Activated CD4-positive, alpha-beta memory T cell treated with anti-CD3 and anti-CD28 coated beads, Interleukin-2, amount 10 ng/mL, durations not matched to agents 7 days and 5 days (primary cell): ENCODE measurements around the gene GALNTL6. TPM values are rescaled to one million over a fixed set of nuclear protein-coding genes. Genes with fewer than 3 reads are reported as not detected.

Source experiments
- CTCF ChIA-PET: fragments of 350-600 bp; sonication (Branson Sonifier 250); formaldehyde crosslinking; loops from one replicate; lab custom pipeline; 2021; ENCODE audit warnings: antibody characterized with exemption, inconsistent platforms; lab: Charles Lee
- POLR2A ChIA-PET: fragments of 350-600 bp; sonication (Branson Sonifier 250); formaldehyde crosslinking; loops from one replicate; lab custom pipeline; 2021; ENCODE audit warnings: antibody characterized with exemption; lab: Charles Lee
- DNase-seq: peaks from one replicate; pipeline ENCODE4 v3.0.0-alpha.2; 2020
- H3K27ac Mint-ChIP-seq: one replicate; pipeline ENCODE4 v1.8.0; 2021; ENCODE audit warnings: mild to moderate bottlenecking, mixed read lengths
- H3K27me3 Mint-ChIP-seq: one replicate; pipeline ENCODE4 v1.8.0; 2021; ENCODE audit warnings: mixed read lengths
- H3K36me3 Mint-ChIP-seq: one replicate; pipeline ENCODE4 v1.8.0; 2021; ENCODE audit warnings: low read depth, mixed read lengths
- H3K4me1 Mint-ChIP-seq: one replicate; pipeline ENCODE4 v1.8.0; 2021; ENCODE audit warnings: mixed read lengths
- H3K4me3 Mint-ChIP-seq: one replicate; pipeline ENCODE4 v1.8.0; 2021; ENCODE audit warnings: mild to moderate bottlenecking, mixed read lengths
- H3K9me3 Mint-ChIP-seq: one replicate; pipeline ENCODE4 v1.8.0; 2021; ENCODE audit warnings: mixed read lengths
- total RNA-seq, 2 experiments: library from RNA; stranded (reverse); gene quantifications; one replicate each; pipeline ENCODE4 v1.2.3, GENCODE V29; 2021

Gene GALNTL6
- total RNA-seq, 2 experiments from 2014 or later, result not detected

DNA sequence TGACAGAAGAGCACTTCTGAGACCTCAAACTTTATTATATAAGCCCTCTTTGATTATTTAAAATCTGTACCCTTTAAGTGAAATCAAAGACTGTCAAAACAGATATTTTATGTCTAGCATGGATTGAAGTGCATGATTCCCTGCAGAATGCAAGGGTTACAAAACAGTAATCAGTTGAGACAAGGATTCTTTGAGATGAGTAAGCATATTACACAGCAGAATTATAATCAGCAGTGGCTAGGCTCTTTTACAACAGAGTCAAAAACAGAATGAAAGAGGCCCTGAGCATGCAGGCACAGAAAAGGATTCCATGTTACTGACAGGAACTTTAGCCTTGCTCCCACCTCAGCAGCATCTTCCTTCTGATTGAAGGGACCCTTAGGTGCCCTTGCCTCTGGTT lies 867.5 kb downstream of the GALNTL6 start:
- CTCF ChIA-PET, result no interaction called here

DNA sequence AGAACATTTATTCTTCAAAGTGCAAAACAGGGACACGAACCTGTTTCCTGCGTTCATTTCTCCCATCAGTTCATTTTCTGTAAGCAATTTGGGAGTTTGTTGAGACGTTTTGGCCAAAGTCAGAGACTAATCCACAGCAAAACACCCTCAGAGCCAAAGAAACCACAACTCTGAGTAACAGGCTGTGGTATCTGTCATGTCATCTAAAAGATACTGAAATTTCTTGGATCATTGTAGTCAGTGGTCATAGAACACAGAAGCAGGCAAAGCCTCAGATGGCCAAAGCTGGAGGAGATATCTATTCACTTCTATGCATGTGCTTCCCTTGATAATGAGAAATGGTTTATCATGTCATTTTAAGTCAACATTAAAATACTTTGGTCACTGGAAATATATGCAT lies 869.8 kb downstream of the GALNTL6 start:
- no peak overlapping the region for H3K4me3 Mint-ChIP-seq
- POLR2A ChIA-PET, result no interaction called here
- H3K27me3 Mint-ChIP-seq, result no peaks in the 10 kb centered on the region
- H3K27ac Mint-ChIP-seq, result no peak overlapping the region
- CTCF ChIA-PET, result no interaction called here
- H3K9me3 Mint-ChIP-seq, result peaks cover 2% of the 10 kb centered on the region
- DNase-seq, result no peak
- no peaks in the 10 kb centered on the region for H3K36me3 Mint-ChIP-seq
- no peaks in the 10 kb centered on the region for H3K4me1 Mint-ChIP-seq

More for the DNA sequence above, 867.5 kb downstream of the GALNTL6 start:
- Mint-ChIP-seq H3K27ac (no peak overlapping the region), H3K4me1 (no peaks in the 10 kb centered on the region), H3K9me3 (peaks cover 2% of the 10 kb centered on the region), H3K4me3 (no peak overlapping the region), H3K36me3 (no peaks in the 10 kb centered on the region), H3K27me3 (no peaks in the 10 kb centered on the region)
- POLR2A ChIA-PET, result no interaction called here
- DNase-seq, result no peak

DNA sequence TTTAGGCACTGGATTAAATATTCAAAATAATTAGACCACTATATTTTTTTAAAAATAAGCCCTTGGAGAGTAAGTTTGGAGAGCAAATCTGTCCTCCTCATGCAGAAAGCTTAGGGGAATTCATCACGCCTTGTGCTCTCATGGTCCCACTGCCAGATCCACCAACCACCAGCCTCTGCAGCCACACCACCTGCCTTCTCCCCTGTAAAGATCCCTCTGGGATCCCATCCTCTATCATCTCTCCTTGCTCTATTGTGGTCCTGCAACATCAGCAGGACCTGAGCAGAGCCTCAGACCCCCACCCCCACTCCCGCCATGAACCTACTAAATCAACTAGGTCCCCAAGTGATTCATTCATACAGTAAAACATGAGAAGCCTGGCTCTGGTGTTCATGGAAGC lies 872.8 kb downstream of the GALNTL6 start:
- no peak overlapping the region for H3K4me3 Mint-ChIP-seq
- H3K27ac Mint-ChIP-seq, result no peak overlapping the region
- DNase-seq, result no peak
- H3K9me3 Mint-ChIP-seq, result no peaks in the 10 kb centered on the region
- no peaks in the 10 kb centered on the region for H3K4me1 Mint-ChIP-seq
- H3K36me3 Mint-ChIP-seq, result no peaks in the 10 kb centered on the region
- ChIA-PET CTCF (no interaction called here), POLR2A (no interaction called here)
- H3K27me3 Mint-ChIP-seq, result no peaks in the 10 kb centered on the region

DNA sequence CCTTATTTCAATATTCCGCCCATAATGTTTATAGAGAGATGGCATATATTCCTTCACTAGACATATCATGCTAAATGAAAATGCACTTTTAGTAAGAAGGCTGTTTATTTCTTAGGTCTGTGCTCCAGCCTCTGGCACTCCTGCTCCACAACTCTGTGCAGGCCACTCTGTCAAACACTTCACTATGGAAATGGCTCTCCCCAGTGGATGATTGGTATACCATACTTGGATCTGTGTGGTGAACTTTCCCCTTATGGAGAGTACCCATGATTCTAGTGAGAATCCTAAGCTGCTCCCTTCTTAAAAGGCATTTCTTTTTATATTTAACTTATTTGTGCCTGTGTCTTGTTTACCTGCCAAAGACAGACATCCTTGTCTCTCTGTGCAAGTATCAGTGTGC lies 875.3 kb downstream of the GALNTL6 start:
- H3K4me1 Mint-ChIP-seq, result no peaks in the 10 kb centered on the region
- POLR2A ChIA-PET, result no interaction called here
- DNase-seq, result no peak
- peaks cover 2% of the 10 kb centered on the region for H3K9me3 Mint-ChIP-seq
- no peak overlapping the region for H3K27ac Mint-ChIP-seq
- CTCF ChIA-PET, result no interaction called here
- no peaks in the 10 kb centered on the region for H3K27me3 Mint-ChIP-seq
- no peaks in the 10 kb centered on the region for H3K36me3 Mint-ChIP-seq
- H3K4me3 Mint-ChIP-seq, result no peak overlapping the region

DNA sequence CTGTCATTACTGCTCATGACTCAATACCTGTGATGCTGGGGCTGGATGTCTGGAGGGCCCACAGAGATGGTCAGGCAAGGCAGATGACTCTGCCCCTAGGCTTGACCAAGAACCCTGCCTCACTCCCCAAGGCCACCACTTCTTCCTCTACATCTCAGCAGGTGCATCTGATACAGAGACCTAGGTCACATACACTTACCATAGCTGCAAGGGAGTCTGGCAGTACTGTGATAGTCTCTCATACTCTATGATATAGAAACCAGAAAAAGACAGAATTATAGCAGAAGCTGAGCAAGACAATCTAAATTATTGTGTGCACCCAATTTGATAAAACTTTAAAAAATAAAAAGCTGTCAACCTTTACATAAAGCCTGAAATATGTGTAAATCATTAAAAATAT lies 878.3 kb downstream of the GALNTL6 start:
- H3K4me1 Mint-ChIP-seq, result no peaks in the 10 kb centered on the region
- no peaks in the 10 kb centered on the region for H3K27me3 Mint-ChIP-seq
- no peak overlapping the region for H3K4me3 Mint-ChIP-seq
- H3K36me3 Mint-ChIP-seq, result no peaks in the 10 kb centered on the region
- peaks cover 5% of the 10 kb centered on the region for H3K9me3 Mint-ChIP-seq
- no peak overlapping the region for H3K27ac Mint-ChIP-seq
- no peak for DNase-seq
- CTCF ChIA-PET, result no interaction called here
- POLR2A ChIA-PET, result no interaction called here

DNA sequence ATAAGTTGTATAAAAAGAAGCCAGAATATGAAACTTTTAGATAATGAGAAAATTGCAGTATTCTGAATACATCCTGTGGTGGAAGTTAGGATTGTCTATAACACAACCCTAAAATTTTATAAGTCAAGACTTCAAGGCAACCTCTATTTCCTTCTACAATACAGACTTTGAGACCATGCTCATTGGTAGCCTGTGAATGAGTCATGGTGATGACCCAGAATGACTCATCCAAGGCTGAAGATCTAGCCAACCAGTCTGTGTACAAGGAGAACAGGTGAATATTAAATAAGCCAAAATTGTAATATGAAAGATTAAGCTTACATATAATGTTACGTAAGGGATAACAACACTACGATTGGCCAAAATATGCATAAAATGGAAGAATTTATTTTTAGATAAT lies 879.5 kb downstream of the GALNTL6 start:
- Mint-ChIP-seq H3K9me3 (peaks cover 5% of the 10 kb centered on the region), H3K4me3 (no peak overlapping the region), H3K27me3 (no peaks in the 10 kb centered on the region), H3K4me1 (no peaks in the 10 kb centered on the region), H3K36me3 (no peaks in the 10 kb centered on the region), H3K27ac (no peak overlapping the region)
- no peak for DNase-seq
- CTCF ChIA-PET, result no interaction called here
- POLR2A ChIA-PET, result no interaction called here

DNA sequence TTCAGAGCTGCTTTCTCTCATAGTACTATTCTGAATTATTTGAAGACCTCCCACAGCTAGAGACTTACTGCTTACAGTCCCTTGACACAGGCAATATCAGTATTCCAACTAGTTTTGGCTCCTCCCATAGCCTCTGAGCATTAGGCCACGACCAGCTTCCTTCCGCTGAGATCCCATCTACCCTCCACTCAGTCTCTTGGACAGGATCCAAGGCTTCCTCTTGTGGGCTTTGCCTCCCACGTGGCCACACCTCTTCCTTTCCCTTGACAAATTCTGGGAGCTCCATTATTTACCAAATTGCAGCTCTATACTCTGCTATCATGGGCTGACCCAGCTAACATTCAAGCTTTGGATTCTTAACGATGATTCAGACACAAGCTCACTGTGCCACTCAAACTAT lies 885.1 kb downstream of the GALNTL6 start:
- POLR2A ChIA-PET, result no interaction called here
- Mint-ChIP-seq H3K36me3 (no peaks in the 10 kb centered on the region), H3K27me3 (no peaks in the 10 kb centered on the region), H3K4me1 (no peaks in the 10 kb centered on the region), H3K4me3 (no peak overlapping the region), H3K9me3 (peaks cover 5% of the 10 kb centered on the region), H3K27ac (no peak overlapping the region)
- DNase-seq, result no peak
- CTCF ChIA-PET, result no interaction called here

DNA sequence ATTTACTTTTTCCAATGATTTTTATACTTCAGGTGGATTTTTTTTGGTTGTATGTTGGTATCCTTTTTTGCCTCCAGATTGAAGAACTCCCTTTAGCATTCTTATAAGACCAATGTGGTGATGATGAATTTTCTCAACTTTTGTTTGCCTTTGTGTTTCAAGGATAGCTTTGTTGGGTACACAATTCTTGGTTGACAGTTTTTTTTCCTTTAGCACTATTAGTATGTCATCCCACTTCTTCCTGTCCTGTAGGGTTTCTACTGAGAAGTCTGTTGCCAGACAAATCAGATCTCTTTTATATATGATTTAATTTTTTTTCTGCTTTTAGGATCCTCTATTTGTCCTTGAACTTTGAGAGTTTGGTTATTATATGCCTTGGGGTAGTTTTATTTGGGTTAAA lies 892.4 kb downstream of the GALNTL6 start:
- no peaks in the 10 kb centered on the region for H3K36me3 Mint-ChIP-seq
- ChIA-PET CTCF (no interaction called here), POLR2A (no interaction called here)
- no peaks in the 10 kb centered on the region for H3K4me1 Mint-ChIP-seq
- no peaks in the 10 kb centered on the region for H3K27me3 Mint-ChIP-seq
- no peak overlapping the region for H3K4me3 Mint-ChIP-seq
- peaks cover 12% of the 10 kb centered on the region for H3K9me3 Mint-ChIP-seq
- H3K27ac Mint-ChIP-seq, result no peak overlapping the region
- no peak for DNase-seq

DNA sequence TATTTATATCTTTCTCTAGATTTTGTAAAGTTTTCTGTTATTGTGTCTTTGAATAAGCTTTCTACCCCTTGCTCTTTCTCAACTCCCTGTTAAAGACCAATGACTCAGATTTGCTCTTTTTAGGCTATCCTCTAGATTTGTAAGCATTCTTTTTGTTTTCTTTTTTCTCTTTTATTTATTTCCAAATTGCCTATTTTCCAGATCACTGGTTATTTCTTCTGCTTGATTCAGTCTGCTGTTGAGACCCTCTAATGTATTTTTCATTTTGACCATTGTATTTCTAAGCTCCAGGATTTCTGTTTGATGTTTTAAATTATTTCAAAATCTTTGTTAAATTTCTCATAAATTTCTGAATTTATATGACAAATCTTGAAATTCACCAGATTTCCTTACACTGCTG lies 892.8 kb downstream of the GALNTL6 start:
- ChIA-PET CTCF (no interaction called here), POLR2A (no interaction called here)
- Mint-ChIP-seq H3K9me3 (peaks cover 12% of the 10 kb centered on the region), H3K27ac (no peak overlapping the region), H3K4me3 (no peak overlapping the region), H3K36me3 (no peaks in the 10 kb centered on the region), H3K27me3 (no peaks in the 10 kb centered on the region), H3K4me1 (no peaks in the 10 kb centered on the region)
- no peak for DNase-seq

DNA sequence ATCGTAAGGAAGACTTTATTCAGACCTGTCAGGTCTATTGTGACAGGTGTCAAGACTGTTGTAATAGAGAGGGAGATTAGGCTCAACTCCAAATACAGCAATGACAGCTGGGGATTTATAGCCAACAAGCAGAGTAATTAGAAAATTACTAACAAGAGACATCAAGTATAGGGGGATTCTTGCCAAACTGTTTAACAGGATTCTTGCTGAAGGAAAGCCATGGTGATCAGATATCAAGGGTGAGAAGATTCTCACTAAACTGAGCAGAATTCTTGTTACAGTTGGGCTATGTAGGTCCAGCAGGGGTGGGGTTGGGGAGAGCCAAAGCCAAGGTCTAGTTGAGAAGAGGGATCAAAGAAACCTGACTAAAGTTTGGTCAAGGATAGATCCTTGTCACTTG lies 894.4 kb downstream of the GALNTL6 start:
- Mint-ChIP-seq H3K27ac (no peak overlapping the region), H3K36me3 (no peaks in the 10 kb centered on the region), H3K4me1 (no peaks in the 10 kb centered on the region), H3K27me3 (no peaks in the 10 kb centered on the region), H3K9me3 (peaks cover 12% of the 10 kb centered on the region), H3K4me3 (no peak overlapping the region)
- ChIA-PET CTCF (no interaction called here), POLR2A (no interaction called here)
- DNase-seq, result no peak

DNA sequence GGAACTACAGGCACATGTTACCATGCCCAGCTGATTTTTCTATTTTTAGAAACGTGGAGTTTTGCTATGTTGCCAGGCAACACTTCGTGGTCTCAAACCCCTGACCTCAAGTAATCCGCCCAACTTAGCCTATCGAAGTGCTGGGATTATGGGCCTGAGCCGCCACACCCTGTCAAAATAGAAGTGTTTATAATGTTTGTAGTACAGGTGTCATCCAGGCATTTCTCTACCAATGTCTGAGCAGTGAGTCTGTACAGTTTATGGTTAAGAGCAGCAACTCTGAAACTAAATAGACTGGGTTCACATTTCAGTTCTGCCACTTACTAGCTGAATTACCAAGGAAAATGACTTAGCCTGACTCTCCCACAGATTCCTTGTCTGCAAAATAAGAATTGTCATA lies 895.0 kb downstream of the GALNTL6 start:
- CTCF ChIA-PET, result no interaction called here
- Mint-ChIP-seq H3K4me1 (no peaks in the 10 kb centered on the region), H3K27ac (no peak overlapping the region), H3K4me3 (no peak overlapping the region), H3K9me3 (peaks cover 12% of the 10 kb centered on the region), H3K36me3 (no peaks in the 10 kb centered on the region), H3K27me3 (no peaks in the 10 kb centered on the region)
- POLR2A ChIA-PET, result no interaction called here
- no peak for DNase-seq

DNA sequence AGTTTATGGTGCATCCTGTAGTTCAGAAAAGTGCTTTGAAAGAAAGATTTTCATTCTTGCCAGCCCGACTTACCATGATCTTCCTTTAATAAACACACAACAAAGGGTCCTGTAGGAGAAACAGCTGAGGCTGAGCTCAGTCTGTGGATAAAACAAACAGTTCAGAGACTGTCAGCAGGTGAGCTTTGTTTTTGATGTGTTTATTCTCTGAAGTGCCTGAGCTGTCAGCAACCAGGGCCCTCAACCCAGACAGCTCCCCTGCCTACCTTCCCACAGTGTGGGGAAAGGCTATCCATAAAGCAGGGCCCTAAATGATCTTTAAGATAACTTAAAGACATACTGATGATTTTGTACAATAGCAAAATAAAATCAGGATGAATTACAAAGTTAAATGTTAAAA lies 896.2 kb downstream of the GALNTL6 start:
- CTCF ChIA-PET, result no interaction called here
- Mint-ChIP-seq H3K4me3 (no peak overlapping the region), H3K9me3 (peaks cover 12% of the 10 kb centered on the region), H3K4me1 (no peaks in the 10 kb centered on the region), H3K27ac (no peak overlapping the region), H3K27me3 (no peaks in the 10 kb centered on the region), H3K36me3 (no peaks in the 10 kb centered on the region)
- no peak for DNase-seq
- POLR2A ChIA-PET, result no interaction called here

DNA sequence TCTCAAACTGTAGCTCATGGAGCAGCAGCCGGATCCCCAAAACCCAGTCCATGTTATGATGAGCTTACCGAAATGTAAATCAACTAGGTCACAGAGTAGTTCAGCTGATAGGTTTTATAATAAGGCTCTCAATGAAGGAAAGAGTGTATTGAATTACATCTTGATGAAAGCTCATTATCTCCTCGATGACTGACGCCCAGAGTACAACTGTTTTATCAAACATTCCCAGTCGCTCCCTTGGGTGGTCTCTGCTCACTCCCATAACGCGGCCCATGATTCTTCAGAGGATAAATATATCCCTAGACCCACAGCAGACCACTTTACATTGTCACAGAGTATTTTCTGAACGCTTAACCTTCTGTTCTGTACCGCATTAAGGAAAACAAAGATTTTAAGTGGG lies 903.1 kb downstream of the GALNTL6 start:
- ChIA-PET CTCF (no interaction called here), POLR2A (no interaction called here)
- Mint-ChIP-seq H3K4me1 (no peaks in the 10 kb centered on the region), H3K9me3 (peaks cover 3% of the 10 kb centered on the region), H3K27ac (no peak overlapping the region), H3K4me3 (no peak overlapping the region), H3K27me3 (no peaks in the 10 kb centered on the region), H3K36me3 (no peaks in the 10 kb centered on the region)
- no peak for DNase-seq

DNA sequence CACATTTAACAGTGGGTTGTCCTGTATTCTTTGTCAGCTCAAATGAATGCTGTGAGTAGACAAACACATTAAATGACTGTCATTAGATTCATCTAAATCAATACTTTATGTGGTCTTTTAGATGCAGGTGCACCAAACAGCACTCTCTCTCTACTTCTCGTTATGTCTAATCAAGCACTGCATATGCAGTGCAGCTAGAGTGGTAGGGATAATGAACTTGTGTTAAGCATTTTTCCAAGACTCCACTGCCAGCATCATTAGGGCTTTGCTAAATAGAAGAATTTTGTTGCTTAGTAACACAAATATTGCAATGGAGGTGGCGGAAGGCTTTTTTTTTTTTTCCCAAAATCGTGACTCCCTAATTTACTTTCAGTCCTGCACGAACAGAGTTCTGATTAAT lies 908.5 kb downstream of the GALNTL6 start:
- H3K36me3 Mint-ChIP-seq, result no peaks in the 10 kb centered on the region
- CTCF ChIA-PET, result no interaction called here
- H3K27me3 Mint-ChIP-seq, result no peaks in the 10 kb centered on the region
- no peak overlapping the region for H3K27ac Mint-ChIP-seq
- POLR2A ChIA-PET, result no interaction called here
- H3K9me3 Mint-ChIP-seq, result peaks cover 3% of the 10 kb centered on the region
- no peak overlapping the region for H3K4me3 Mint-ChIP-seq
- no peak for DNase-seq
- H3K4me1 Mint-ChIP-seq, result no peaks in the 10 kb centered on the region

DNA sequence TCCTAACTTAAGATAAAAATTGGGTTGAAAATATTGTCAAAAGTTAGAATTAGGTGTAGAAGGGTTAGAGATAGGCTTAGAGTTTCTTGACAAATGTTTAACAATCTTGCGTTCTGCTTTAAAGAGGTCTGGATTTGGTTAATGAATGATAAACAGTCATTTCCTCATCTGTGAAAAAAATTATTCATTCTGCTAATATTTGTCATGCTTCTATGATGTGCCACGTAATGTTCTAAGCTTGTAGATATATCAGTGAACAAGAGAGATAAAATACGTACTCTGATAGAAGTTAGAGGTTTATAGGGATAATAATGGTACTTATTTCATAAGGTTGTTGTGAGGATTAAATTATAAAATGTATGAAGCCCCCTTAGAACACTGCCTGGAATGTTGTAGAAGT lies 912.4 kb downstream of the GALNTL6 start:
- Mint-ChIP-seq H3K36me3 (no peaks in the 10 kb centered on the region), H3K4me1 (no peaks in the 10 kb centered on the region), H3K9me3 (no peaks in the 10 kb centered on the region), H3K4me3 (no peak overlapping the region), H3K27ac (no peak overlapping the region), H3K27me3 (no peaks in the 10 kb centered on the region)
- CTCF ChIA-PET, result no interaction called here
- POLR2A ChIA-PET, result no interaction called here
- no peak for DNase-seq
